HUDEP-2 (cell line): ENCODE data around the gene CCDC83.

Source experiments
- DNase-seq, 76 experiments: peaks; one replicate each; lab custom pipeline; 2025; ENCODE audit not compliant: unreplicated experiment in 76 of 76; lab: John Stamatoyannopoulos, UW

The CCDC83 gene

DNA sequence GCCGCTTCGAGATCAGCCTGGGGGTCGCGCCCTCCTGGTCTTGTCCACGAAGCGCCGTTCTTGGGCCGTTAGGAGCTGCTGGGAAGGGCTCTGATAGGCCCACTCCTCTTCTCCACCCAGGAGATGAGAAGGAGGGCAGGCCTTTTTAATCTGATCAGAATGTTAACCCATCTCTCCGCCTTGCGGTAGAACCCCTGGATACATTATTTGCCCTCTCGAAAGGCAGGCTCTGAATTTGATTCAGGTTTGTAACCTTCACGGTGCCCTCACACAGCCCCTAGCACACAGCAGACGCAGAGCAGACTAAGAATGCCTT is at the start of gene CCDC83:
TSS of gene CCDC83 (plus strand) at position 43 of the 316 bp plus-strand sequence. CDS start 9,741 bp downstream, outside the sequence.
- DNase-seq = peak in 1 of 76 experiments; percentile 5

DNA sequence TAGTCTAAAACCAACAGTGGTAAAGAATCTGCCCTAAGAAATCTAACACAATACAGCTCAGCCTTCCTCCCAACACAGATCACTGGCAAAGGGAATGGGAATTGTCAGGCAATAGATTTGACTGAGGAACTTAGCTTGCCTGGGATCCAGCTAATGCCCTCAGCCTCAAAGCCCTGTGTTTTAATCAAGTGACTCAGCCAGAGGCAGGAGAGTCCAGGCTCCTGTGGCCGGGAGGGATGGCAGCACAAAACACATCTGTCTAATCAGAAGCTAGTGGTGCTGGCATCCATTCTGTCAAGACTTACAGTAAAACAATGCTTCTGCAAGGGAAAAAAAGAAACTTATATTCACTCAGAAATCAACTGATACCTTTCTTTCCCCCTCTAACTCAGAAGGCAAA is 49.8 kb upstream of the CCDC83 start:
- peak in 10 of 76 experiments; percentile 4 to 63 (median 48) for DNase-seq

GRCh38 chr11:85806016-85806415 is 49.2 kb upstream of the CCDC83 start:
- DNase-seq = no peak

DNA sequence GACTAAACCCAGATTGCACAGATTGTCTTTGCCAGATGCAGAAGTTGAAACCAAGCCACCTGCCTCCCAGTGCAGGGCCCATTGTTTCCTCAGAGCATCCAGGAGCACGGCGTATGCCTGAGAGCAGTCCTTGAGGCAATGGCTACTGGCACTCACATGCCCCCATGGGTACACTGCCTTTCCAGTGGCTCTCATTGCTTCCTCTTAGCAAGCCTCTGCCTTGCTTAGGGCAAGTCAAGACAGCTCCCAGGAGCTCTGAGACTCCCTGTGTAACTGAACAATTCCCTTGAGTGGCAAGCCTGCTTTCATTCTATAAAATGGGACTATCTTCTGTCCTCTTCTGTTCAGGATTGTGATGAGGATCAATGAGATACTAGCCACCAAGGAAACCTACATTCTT is 48.3 kb upstream of the CCDC83 start:
- DNase-seq = no peak

- peak in 3 of 76 experiments; percentile 7 to 34 (median 32) for DNase-seq
Measured at GRCh38 chr11:85809191-85809590, 46.0 kb upstream of the CCDC83 start.

GRCh38 chr11:85809863-85810262 is 45.3 kb upstream of the CCDC83 start:
- peak in 4 of 76 experiments; percentile 3 to 24 (median 14) for DNase-seq

- DNase-seq = no peak
Measured at GRCh38 chr11:85810521-85810870, 44.7 kb upstream of the CCDC83 start.

DNA sequence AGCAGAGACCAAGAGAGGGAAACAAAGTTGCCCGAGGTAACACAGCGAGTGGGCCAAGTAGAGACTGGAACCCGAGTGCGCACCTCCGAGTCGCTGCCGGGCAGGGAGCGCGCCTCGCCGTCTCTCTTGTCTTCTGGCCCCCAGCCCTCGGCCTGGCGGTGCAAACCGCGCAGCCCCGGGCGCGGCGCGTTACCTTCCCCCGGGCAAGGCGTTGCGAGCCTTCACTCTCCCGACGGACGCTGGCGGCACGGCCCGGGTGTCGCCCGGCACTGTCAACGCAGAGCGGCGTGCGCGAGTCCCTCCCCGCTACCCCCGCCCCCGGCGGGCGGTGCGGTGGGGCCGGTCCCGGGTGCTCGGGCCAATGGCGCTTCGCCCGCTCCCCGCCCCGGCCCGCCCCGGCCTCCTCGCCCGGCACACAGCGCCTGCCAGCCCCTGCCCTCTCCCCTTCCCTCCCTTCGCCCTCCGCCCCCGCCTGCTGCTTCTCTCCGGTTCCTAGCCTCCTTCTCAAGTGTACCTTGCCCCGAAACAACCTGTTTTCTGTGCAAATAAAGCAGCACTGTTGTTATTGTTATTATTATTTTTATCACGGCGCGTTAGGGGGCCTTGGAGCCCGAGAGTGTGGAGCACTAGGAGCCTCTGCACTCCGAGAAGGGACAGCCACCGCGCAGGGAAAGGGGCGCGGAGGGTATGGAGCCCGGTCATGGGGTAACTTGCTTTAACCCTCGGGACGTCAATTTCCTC is 44.1 kb upstream of the CCDC83 start, which contains the start of gene SYTL2:
TSS of gene SYTL2 (minus strand) at position 271 of the 741 bp plus-strand sequence. CDS start 53,416 bp downstream, outside the sequence.
- DNase-seq = peak in 60 of 76 experiments; percentile 13 to 76 (median 47)

GRCh38 chr11:85811624-85812023 is 43.6 kb upstream of the CCDC83 start:
- no peak for DNase-seq

- DNase-seq = no peak
Measured at GRCh38 chr11:85813721-85814120, 41.5 kb upstream of the CCDC83 start.

DNA sequence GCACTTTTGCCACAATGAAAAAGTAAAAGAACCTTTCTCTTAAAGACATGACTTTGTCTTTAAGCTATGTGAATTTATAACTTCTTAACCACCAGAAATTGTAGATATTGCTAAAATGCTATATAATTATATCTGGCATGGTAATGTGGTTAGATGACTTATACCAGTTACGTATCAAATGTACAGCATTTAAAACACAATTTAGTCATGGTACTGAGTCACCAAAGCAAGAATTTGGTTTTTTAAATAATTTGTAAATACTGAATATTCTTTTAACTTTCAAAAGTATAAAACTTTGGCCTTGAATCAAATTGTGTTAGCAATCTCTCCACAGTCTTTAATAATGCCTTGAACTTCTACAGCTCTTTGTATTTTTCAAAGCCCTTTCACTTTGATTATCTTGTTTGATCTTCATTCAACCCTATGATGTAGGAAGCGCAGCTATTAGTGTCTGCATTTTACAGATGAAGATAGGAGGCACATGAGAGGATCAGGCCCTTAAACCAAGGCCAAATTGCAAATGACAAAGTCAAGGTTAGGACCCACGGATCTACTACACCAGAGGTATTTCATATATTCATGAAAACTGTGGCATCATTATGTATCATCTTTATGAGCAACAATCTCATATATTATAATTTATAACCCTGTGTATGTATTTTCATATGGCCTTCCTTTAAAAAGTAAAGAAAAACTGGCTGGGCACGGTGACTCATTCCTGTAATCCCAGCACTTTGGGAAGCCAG is 39.8 kb upstream of the CCDC83 start:
- DNase-seq = no peak

GRCh38 chr11:85819441-85819840 is 35.7 kb upstream of the CCDC83 start:
- DNase-seq = no peak

GRCh38 chr11:85821636-85822035 is 33.5 kb upstream of the CCDC83 start:
- no peak for DNase-seq

- no peak for DNase-seq
Measured at GRCh38 chr11:85822814-85823213, 32.4 kb upstream of the CCDC83 start.

DNA sequence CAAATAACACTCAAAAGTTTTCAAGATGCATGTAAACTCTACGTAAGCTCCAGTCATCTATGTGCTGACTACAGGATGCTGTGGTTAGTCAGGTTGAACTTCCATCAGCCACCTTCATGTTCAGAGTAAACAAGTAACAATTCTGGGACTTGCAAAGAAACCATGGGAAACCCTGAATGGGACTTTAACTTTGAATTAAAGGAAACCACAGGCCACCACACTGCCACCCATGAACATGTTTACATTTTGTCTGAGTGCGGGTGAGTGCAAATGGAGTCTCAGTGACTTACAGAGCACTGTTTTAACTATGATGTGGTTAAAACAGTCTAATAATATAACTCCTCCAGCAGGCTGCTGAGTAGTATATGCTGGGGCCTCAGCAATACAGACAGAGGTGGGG is 31.4 kb upstream of the CCDC83 start:
- DNase-seq = no peak

GRCh38 chr11:85825616-85826015 is 29.6 kb upstream of the CCDC83 start:
- DNase-seq = no peak

- DNase-seq = no peak
Measured at GRCh38 chr11:85826116-85826855, 28.9 kb upstream of the CCDC83 start.

- no peak for DNase-seq
Measured at GRCh38 chr11:85827748-85828639, 27.2 kb upstream of the CCDC83 start.

- no peak for DNase-seq
Measured at GRCh38 chr11:85828640-85828978, 26.6 kb upstream of the CCDC83 start.

GRCh38 chr11:85829172-85829571 is 26.0 kb upstream of the CCDC83 start:
- DNase-seq = no peak
